OCI-LY7 (cell line): ENCODE measurements around the gene HTT.

Source experiments
- EZH2phosphoT487 ChIP-seq: fragments of 200-600 bp; sonication (generic); IDR thresholded peaks from 2 replicates; pipeline ENCODE4 v1.6.1; 2018; ENCODE audit warnings: low read depth, borderline replicate concordance, mild to moderate bottlenecking, mixed run types, antibody characterized with exemption, low read length, moderate library complexity, mixed read lengths
- TF ChIP-seq, protein P1 (sequence below): fragments of 200-600 bp; sonication (generic); conservative IDR thresholded peaks from 2 replicates; pipeline ENCODE4 v1.5.1; 2014; ENCODE audit warnings: mild to moderate bottlenecking, antibody characterized with exemption, low read length, moderate library complexity, mixed read lengths

DNA sequence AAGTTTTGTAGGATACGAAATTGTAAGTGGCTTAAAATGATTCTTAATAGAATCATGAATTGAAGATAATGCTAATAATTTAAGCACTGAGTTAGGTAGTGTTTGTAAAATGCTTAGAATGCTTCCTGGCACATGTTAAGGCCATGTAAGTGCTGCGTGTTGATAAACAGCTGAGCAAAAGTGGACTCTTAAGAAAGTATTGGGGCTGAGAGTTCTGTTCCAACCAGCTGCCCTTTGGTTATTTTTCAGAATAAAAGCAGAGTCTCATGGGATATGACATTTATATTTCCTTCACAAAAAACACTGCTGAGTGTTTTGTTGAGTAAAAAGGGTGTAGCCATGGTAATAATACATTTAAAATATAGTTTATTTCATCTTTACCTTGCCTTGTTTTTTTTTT is 42.5 kb downstream of the HTT start:
- TF ChIP-seq, protein P1, sequence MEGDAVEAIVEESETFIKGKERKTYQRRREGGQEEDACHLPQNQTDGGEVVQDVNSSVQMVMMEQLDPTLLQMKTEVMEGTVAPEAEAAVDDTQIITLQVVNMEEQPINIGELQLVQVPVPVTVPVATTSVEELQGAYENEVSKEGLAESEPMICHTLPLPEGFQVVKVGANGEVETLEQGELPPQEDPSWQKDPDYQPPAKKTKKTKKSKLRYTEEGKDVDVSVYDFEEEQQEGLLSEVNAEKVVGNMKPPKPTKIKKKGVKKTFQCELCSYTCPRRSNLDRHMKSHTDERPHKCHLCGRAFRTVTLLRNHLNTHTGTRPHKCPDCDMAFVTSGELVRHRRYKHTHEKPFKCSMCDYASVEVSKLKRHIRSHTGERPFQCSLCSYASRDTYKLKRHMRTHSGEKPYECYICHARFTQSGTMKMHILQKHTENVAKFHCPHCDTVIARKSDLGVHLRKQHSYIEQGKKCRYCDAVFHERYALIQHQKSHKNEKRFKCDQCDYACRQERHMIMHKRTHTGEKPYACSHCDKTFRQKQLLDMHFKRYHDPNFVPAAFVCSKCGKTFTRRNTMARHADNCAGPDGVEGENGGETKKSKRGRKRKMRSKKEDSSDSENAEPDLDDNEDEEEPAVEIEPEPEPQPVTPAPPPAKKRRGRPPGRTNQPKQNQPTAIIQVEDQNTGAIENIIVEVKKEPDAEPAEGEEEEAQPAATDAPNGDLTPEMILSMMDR = no peak
- no peak for TF ChIP-seq EZH2phosphoT487
